CD14-positive monocyte (primary cell): ENCODE results near the gene LRCH1. TPM values are rescaled to one million over a fixed set of nuclear protein-coding genes. Genes with fewer than 3 reads are reported as not detected.
A peak's percentile ranks its signal among the peaks of the same experiment; 100 is the strongest.

Experiments
- DNase-seq, 3 donors: peaks; one replicate each; pipeline ENCODE4 v3.0.0-alpha.2; 2011 to 2022
- H2AFZ ChIP-seq: 2 replicates; pipeline ENCODE4 v1.6.0; 2012; ENCODE audit warnings: mild to moderate bottlenecking, low read depth, low read length, inconsistent platforms; ENCODE audit not compliant: insufficient read depth, poor library complexity, severe bottlenecking
- H3K27ac ChIP-seq, 2 donors: 1 replicate in 1 of 2; 2 replicates in 1 of 2; pipeline ENCODE4 v1.5.1; 2012 to 2013; ENCODE audit warnings: low read length in 2 of 2, control low read depth in 1 of 2, inconsistent platforms in 1 of 2, low read depth in 1 of 2, mild to moderate bottlenecking in 1 of 2
- H3K27me3 ChIP-seq, 2 donors: one replicate each; pipeline versions ENCODE4 v1.6.0 to v1.6.1; 2011 to 2013; ENCODE audit warnings: low read length in 2 of 2; ENCODE audit not compliant: control insufficient read depth in 2 of 2, insufficient read depth in 2 of 2
- H3K36me3 ChIP-seq, 2 donors: replicated peaks in 1 of 2; 1 replicate in 1 of 2; 2 replicates in 1 of 2; pipeline versions ENCODE4 v1.5.1 to v1.6.1; 2012 to 2013; ENCODE audit warnings: low read length in 2 of 2, control low read depth in 1 of 2, inconsistent platforms in 1 of 2, mild to moderate bottlenecking in 1 of 2; ENCODE audit not compliant: insufficient read depth in 2 of 2, control insufficient read depth in 1 of 2
- H3K4me1 ChIP-seq, 2 donors: 1 replicate in 1 of 2; 2 replicates in 1 of 2; pipeline versions ENCODE4 v1.5.1 to v1.6.1; 2012 to 2013; ENCODE audit warnings: low read length in 2 of 2, control low read depth in 1 of 2, inconsistent platforms in 1 of 2, mild to moderate bottlenecking in 1 of 2, moderate library complexity in 1 of 2; ENCODE audit not compliant: insufficient read depth in 2 of 2, control insufficient read depth in 1 of 2
- H3K4me2 ChIP-seq: replicated peaks from 2 replicates; pipeline ENCODE3; 2012; ENCODE audit warnings: low read length, moderate library complexity, mild to moderate bottlenecking; ENCODE audit not compliant: poor library complexity, severe bottlenecking; ENCODE audit errors: extremely low read depth
- H3K4me3 ChIP-seq, 3 experiments: fragments of 200-600 bp in 1 of 3; sonication (generic) in 1 of 3; replicated peaks in 1 of 3; 1 replicate in 2 of 3; 2 replicates in 1 of 3; pipeline ENCODE4 v1.5.1; 2011 to 2013; ENCODE audit warnings: low read length in 3 of 3, mild to moderate bottlenecking in 3 of 3, control low read depth in 2 of 3, low read depth in 2 of 3, inconsistent platforms in 1 of 3, moderate library complexity in 1 of 3
- H3K79me2 ChIP-seq: 2 replicates; pipeline ENCODE4 v1.6.0; 2012; ENCODE audit warnings: mild to moderate bottlenecking, control low read depth, inconsistent platforms, low read length, moderate library complexity; ENCODE audit not compliant: insufficient read depth
- H3K9ac ChIP-seq: 2 replicates; pipeline ENCODE4 v1.6.0; 2017; ENCODE audit warnings: low read length, mild to moderate bottlenecking; ENCODE audit not compliant: insufficient read depth, poor library complexity, severe bottlenecking
- H3K9me3 ChIP-seq, 2 donors: replicated peaks in 1 of 2; 1 replicate in 1 of 2; 2 replicates in 1 of 2; pipeline versions ENCODE4 v1.5.1 to v1.6.1; 2012 to 2013; ENCODE audit warnings: low read length in 2 of 2, control low read depth in 1 of 2; ENCODE audit not compliant: control insufficient read depth in 1 of 2, insufficient read depth in 1 of 2
- H4K20me1 ChIP-seq: 2 replicates; pipeline ENCODE4 v1.6.0; 2012; ENCODE audit warnings: mild to moderate bottlenecking, low read length, control low read depth, moderate library complexity; ENCODE audit not compliant: insufficient read depth
- H3K27ac Mint-ChIP-seq, 7 donors: one replicate each; pipeline ENCODE4 v1.8.0; 2020; ENCODE audit warnings: mild to moderate bottlenecking in 7 of 7, mixed read lengths in 7 of 7, moderate library complexity in 6 of 7, inconsistent platforms in 2 of 7
- H3K27me3 Mint-ChIP-seq, 3 donors: one replicate each; pipeline ENCODE4 v1.8.0; 2021 to 2022; ENCODE audit warnings: low read depth in 3 of 3, mild to moderate bottlenecking in 3 of 3, mixed read lengths in 3 of 3, moderate library complexity in 3 of 3, inconsistent platforms in 1 of 3
- H3K36me3 Mint-ChIP-seq, 2 donors: one replicate each; pipeline ENCODE4 v1.8.0; 2020; ENCODE audit warnings: mixed read lengths in 2 of 2, inconsistent platforms in 1 of 2, mild to moderate bottlenecking in 1 of 2
- H3K4me1 Mint-ChIP-seq: one replicate; pipeline ENCODE4 v1.8.0; 2020; ENCODE audit warnings: mild to moderate bottlenecking, mixed read lengths
- H3K4me3 Mint-ChIP-seq, 2 donors: one replicate each; pipeline ENCODE4 v1.8.0; 2020; ENCODE audit warnings: mild to moderate bottlenecking in 2 of 2, mixed read lengths in 2 of 2, moderate library complexity in 1 of 2
- H3K9me3 Mint-ChIP-seq, 7 donors: one replicate each; pipeline ENCODE4 v1.8.0; 2020 to 2022; ENCODE audit warnings: mixed read lengths in 7 of 7, mild to moderate bottlenecking in 6 of 7, moderate library complexity in 6 of 7, inconsistent platforms in 2 of 7
- WGBS: methylation state at CpG from one replicate; pipeline ENCODE4 v1.1.5; 2013; ENCODE audit warnings: missing lambda C conversion rate; ENCODE audit not compliant: insufficient coverage; 5-methylcytosine and 5-hydroxymethylcytosine counted together
- intact Hi-C, 2 donors: fragments of 100-400 bp; cut with micrococcal nuclease; formaldehyde crosslinking; loops; one replicate each; pipeline versions ENCODE4 v1.15.0 to v1.15.1; 2023
- polyA plus RNA-seq, 3 donors: library from polyadenylated mRNA; depleted of rRNA in 1 of 3; unstranded in 2 of 3; stranded (reverse) in 1 of 3; fragments of 300-500 nt in 2 of 3; fragments of >200 nt in 1 of 3; fragmentation: Illumina TruSeq in 2 of 3; gene quantifications; 1 replicate in 2 of 3; 2 replicates in 1 of 3; pipeline ENCODE4 v1.2.3, GENCODE V29; 2012 to 2021
- TF ChIP-seq, protein P1 (sequence below): fragments of 200-600 bp; IDR thresholded peaks from one replicate; pipeline ENCODE4 v1.8.0; 2022; ENCODE audit warnings: antibody characterized with exemption, mild to moderate bottlenecking

LRCH1 gene
- polyA plus RNA-seq, 3 donors, result 0.88 to 7.1 (median 2.1) TPM

DNA sequence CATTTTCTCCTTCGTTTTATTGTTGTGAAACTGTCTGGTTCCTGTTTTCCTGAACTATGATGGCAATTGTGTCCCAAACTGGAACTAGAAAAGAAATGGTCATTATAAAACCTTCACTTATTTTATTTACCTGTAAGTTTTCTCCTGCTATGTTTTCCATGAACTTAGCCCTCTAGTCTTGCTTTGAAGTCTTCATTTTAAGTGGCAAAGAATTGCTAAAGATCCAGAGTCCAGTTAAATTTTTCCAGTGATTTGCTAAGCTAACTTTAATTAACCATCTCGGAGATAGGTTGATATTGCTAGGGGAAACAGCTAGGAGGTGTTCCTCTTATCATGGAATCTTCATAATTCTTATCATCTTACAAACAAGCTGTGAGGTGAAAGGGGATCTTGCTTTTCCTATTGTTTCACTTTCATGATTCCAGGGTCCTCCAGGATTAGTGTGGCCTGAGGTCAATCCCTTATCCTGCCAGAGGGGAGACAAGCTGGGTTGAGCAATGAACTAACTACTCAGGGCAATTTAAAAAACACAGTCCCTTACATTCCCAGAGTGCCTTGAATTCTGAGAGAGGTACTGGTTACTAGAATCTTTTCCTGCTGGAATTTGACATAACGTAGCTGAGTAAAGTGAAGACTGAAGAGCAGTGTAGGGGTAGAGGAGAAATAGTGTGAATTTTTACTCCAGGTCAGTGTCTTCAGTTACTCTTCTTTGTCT lies 131.5 kb downstream of the LRCH1 start:
- Mint-ChIP-seq H3K36me3 (peaks cover 19 to 21% of the 10 kb centered on the region in 2 donors), H3K4me3 (peak overlapping the region in 1 of 2 donors; percentile 75), H3K4me1 (peaks cover 14% of the 10 kb centered on the region), H3K27ac (peak overlapping the region in 4 of 7 donors; percentile 4 to 43 (median 16)), H3K9me3 (no peaks in the 10 kb centered on the region), H3K27me3 (no peaks in the 10 kb centered on the region)
- Histone ChIP-seq H3K79me2 (peaks cover 5% of the 10 kb centered on the region), H3K9me3 (no peaks in the 10 kb centered on the region), H3K27ac (peak overlapping the region in 1 of 2 donors; percentile 2), H3K9ac (no peak overlapping the region), H3K4me2 (peak overlapping the region; percentile 8), H2AFZ (no peak overlapping the region), H4K20me1 (peaks cover 6% of the 10 kb centered on the region), H3K4me1 (peaks cover 15 to 25% of the 10 kb centered on the region in 2 donors), H3K27me3 (no peaks in the 10 kb centered on the region), H3K4me3 (peak overlapping the region in 1 of 3 experiments; percentile 7), H3K36me3 (peaks cover 2 to 32% of the 10 kb centered on the region in 2 donors)
- WGBS, result no CpG with 5 or more reads among the region's 3 CpGs
- intact Hi-C loops, result no loop called here
- peak in 1 of 3 donors; percentile 15 for DNase-seq
- TF ChIP-seq, protein P1, sequence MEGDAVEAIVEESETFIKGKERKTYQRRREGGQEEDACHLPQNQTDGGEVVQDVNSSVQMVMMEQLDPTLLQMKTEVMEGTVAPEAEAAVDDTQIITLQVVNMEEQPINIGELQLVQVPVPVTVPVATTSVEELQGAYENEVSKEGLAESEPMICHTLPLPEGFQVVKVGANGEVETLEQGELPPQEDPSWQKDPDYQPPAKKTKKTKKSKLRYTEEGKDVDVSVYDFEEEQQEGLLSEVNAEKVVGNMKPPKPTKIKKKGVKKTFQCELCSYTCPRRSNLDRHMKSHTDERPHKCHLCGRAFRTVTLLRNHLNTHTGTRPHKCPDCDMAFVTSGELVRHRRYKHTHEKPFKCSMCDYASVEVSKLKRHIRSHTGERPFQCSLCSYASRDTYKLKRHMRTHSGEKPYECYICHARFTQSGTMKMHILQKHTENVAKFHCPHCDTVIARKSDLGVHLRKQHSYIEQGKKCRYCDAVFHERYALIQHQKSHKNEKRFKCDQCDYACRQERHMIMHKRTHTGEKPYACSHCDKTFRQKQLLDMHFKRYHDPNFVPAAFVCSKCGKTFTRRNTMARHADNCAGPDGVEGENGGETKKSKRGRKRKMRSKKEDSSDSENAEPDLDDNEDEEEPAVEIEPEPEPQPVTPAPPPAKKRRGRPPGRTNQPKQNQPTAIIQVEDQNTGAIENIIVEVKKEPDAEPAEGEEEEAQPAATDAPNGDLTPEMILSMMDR, result no peak

DNA sequence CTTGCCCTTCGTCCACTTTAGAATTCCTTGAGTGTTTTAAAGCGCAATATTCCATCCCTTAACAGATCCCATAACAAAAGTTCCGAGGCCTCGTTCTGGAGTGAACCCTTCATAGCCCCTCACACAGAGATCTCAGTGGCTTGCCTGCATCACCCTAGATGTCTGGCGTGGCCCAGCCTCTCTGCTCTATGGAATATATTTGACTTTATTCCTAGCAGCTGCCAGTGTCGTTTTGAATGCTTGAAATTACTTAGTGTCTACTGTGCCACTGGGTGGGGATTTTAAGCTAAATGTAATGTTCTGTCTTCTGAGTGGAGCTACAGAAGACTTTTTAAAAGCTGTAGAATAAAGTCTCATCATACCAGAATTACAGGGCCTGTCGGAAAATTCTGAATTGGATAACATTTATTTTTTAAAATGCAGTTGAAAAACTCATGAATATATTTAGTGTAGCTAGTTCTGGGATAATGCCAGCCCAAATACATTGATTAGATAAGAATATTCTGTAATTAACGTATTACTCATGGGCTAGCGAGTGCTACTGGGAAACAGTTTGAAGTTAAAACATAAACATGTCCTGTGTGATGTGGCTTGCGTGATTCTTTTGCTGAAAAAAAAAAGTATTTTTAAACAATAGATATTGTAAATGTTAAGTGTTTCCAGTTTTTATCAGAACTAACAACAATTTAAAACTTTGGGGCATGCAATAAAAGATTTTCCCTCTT lies 132.2 kb downstream of the LRCH1 start:
- H3K36me3 Mint-ChIP-seq, result peaks cover 19 to 21% of the 10 kb centered on the region in 2 donors
- WGBS, result no CpG with 5 or more reads among the region's 10 CpGs
- H3K27me3 ChIP-seq, result no peaks in the 10 kb centered on the region
- H3K9me3 Mint-ChIP-seq, result no peaks in the 10 kb centered on the region
- H3K27ac ChIP-seq, result no peak overlapping the region
- peaks cover 14% of the 10 kb centered on the region for H3K4me1 Mint-ChIP-seq
- H4K20me1 ChIP-seq, result peaks cover 2% of the 10 kb centered on the region
- H3K4me1 ChIP-seq, result peaks cover 8 to 18% of the 10 kb centered on the region in 2 donors
- H3K36me3 ChIP-seq, result peaks cover 2 to 32% of the 10 kb centered on the region in 2 donors
- H3K27ac Mint-ChIP-seq, result peak overlapping the region in 1 of 7 donors; percentile 10
- TF ChIP-seq, protein P1, result no peak
- no peak overlapping the region for H2AFZ ChIP-seq
- H3K79me2 ChIP-seq, result peaks cover 5% of the 10 kb centered on the region
- intact Hi-C loops, result no loop called here
- H3K4me3 ChIP-seq, result no peak overlapping the region
- no peaks in the 10 kb centered on the region for H3K9me3 ChIP-seq
- DNase-seq, result no peak
- no peaks in the 10 kb centered on the region for H3K27me3 Mint-ChIP-seq
- no peak overlapping the region for H3K9ac ChIP-seq
- H3K4me3 Mint-ChIP-seq, result no peak overlapping the region
- no peak overlapping the region for H3K4me2 ChIP-seq
